H1 (cell line): ENCODE data around the gene PRKAR1B. TPM values are rescaled to one million over a fixed set of nuclear protein-coding genes. Genes with fewer than 3 reads are reported as not detected.

Experiments
- CTCF ChIA-PET: fragments of 300-600 bp; sonication (Branson Sonifier 250); formaldehyde crosslinking; loops from one replicate; lab custom pipeline; 2021; ENCODE audit not compliant: partially characterized antibody; lab: Charles Lee
- POLR2A ChIA-PET: fragments of 300-600 bp; sonication (Branson Sonifier 250); formaldehyde crosslinking; loops from one replicate; lab custom pipeline; 2021; ENCODE audit warnings: inconsistent platforms; ENCODE audit not compliant: partially characterized antibody; lab: Charles Lee
- DNase-seq, 2 experiments: peaks; one replicate each; pipeline versions ENCODE4 v3.0.0 to v3.0.0-alpha.2; 2010 to 2022; ENCODE audit warnings: low spot score in 2 of 2, low read depth in 1 of 2, mixed read lengths in 1 of 2
- FAIRE-seq: peaks from 2 replicates; lab custom pipeline; 2011; peaks lifted over from hg19 to GRCh38; lab: Jason Lieb, UNC
- H2AFZ ChIP-seq: 2 replicates; pipeline ENCODE4 v1.8.1; 2012; ENCODE audit warnings: low read length, inconsistent platforms
- H2AK5ac ChIP-seq: 2 replicates; pipeline ENCODE4 v1.6.1; 2013; ENCODE audit warnings: low read depth, low read length
- H2BK120ac ChIP-seq: replicated peaks from 2 replicates; pipeline ENCODE3; 2013; ENCODE audit warnings: low read depth, low read length, inconsistent platforms
- H2BK12ac ChIP-seq: 2 replicates; pipeline ENCODE4 v1.6.1; 2013; ENCODE audit warnings: low read depth, low read length
- H2BK15ac ChIP-seq: 2 replicates; pipeline ENCODE4 v1.6.1; 2013; ENCODE audit warnings: low read length
- H2BK20ac ChIP-seq: 2 replicates; pipeline ENCODE4 v1.6.1; 2013; ENCODE audit warnings: low read length
- H2BK5ac ChIP-seq: 2 replicates; pipeline ENCODE4 v1.6.1; 2013; ENCODE audit warnings: low read depth, low read length
- H3K14ac ChIP-seq: 2 replicates; pipeline ENCODE4 v1.6.1; 2013; ENCODE audit warnings: inconsistent platforms; ENCODE audit not compliant: insufficient read length
- H3K18ac ChIP-seq: 2 replicates; pipeline ENCODE4 v1.6.1; 2013; ENCODE audit warnings: low read length; ENCODE audit errors: extremely low read depth
- H3K23ac ChIP-seq: 2 replicates; pipeline ENCODE4 v1.6.1; 2013; ENCODE audit warnings: inconsistent platforms; ENCODE audit not compliant: insufficient read length
- H3K23me2 ChIP-seq: 2 replicates; pipeline ENCODE4 v1.6.1; 2013; ENCODE audit warnings: low read depth, low read length
- H3K27ac ChIP-seq: 2 replicates; pipeline ENCODE4 v1.6.1; 2011; ENCODE audit warnings: low read depth, low read length, inconsistent platforms
- H3K27me3 ChIP-seq, 4 experiments: replicated peaks in 1 of 4; 1 replicate in 1 of 4; 2 replicates in 3 of 4; pipeline versions ENCODE4 v1.6.1 to v1.8.1; 2011 to 2013; ENCODE audit warnings: low read length in 3 of 4, mild to moderate bottlenecking in 3 of 4, inconsistent platforms in 2 of 4, mixed read lengths in 2 of 4, moderate library complexity in 1 of 4; ENCODE audit not compliant: control insufficient read depth in 3 of 4, insufficient read depth in 3 of 4; ENCODE audit errors: extremely low read depth in 1 of 4
- H3K36me3 ChIP-seq, 4 experiments: 2 replicates each; pipeline versions ENCODE4 v1.6.1 to v1.8.1; 2011 to 2013; ENCODE audit warnings: mild to moderate bottlenecking in 4 of 4, low read length in 3 of 4, moderate library complexity in 2 of 4, control low read depth in 1 of 4, inconsistent platforms in 1 of 4; ENCODE audit not compliant: insufficient read depth in 4 of 4, control insufficient read depth in 2 of 4
- H3K4ac ChIP-seq: replicated peaks from 2 replicates; pipeline ENCODE3; 2013; ENCODE audit warnings: low read length, low read depth, mixed read lengths, inconsistent platforms; ENCODE audit not compliant: insufficient read length
- H3K4me1 ChIP-seq, 4 experiments: replicated peaks in 1 of 4; 1 replicate in 1 of 4; 2 replicates in 3 of 4; pipeline versions ENCODE4 v1.6.1 to v1.8.1; 2011 to 2013; ENCODE audit warnings: low read length in 3 of 4, inconsistent platforms in 2 of 4, mixed read lengths in 1 of 4; ENCODE audit not compliant: insufficient read depth in 4 of 4, control insufficient read depth in 3 of 4
- H3K4me2 ChIP-seq, 2 experiments: 2 replicates each; pipeline versions ENCODE4 v1.6.1 to v1.8.1; 2011 to 2013; ENCODE audit warnings: low read depth in 2 of 2, low read length in 2 of 2, control low read depth in 1 of 2, inconsistent platforms in 1 of 2, mild to moderate bottlenecking in 1 of 2; ENCODE audit not compliant: insufficient read depth in 1 of 2
- H3K4me3 ChIP-seq, 4 experiments: fragments of 200-600, 300-600 bp in 1 of 4; sonication (generic), shearing (Covaris generic), sonication (Bioruptor Twin) in 1 of 4; 2 replicates each; pipeline versions ENCODE4 v1.5.1 to v1.8.1; 2011 to 2016; ENCODE audit warnings: low read length in 4 of 4, low read depth in 3 of 4, control low read depth in 2 of 4, inconsistent platforms in 2 of 4, mild to moderate bottlenecking in 2 of 4, mixed read lengths in 1 of 4, moderate library complexity in 1 of 4; ENCODE audit not compliant: insufficient read depth in 2 of 4; ENCODE audit errors: extremely low read depth in 1 of 4
- H3K56ac ChIP-seq: replicated peaks from 2 replicates; pipeline ENCODE3; 2013; ENCODE audit warnings: low read depth, mild to moderate bottlenecking, mixed read lengths, low read length, inconsistent platforms; ENCODE audit not compliant: insufficient read length
- H3K79me1 ChIP-seq: 2 replicates; pipeline ENCODE4 v1.6.1; 2013; ENCODE audit warnings: low read depth, low read length, control low read depth
- H3K79me2 ChIP-seq, 2 experiments: 2 replicates each; pipeline versions ENCODE4 v1.6.1 to v1.8.1; 2012 to 2013; ENCODE audit warnings: low read length in 2 of 2, mild to moderate bottlenecking in 2 of 2, inconsistent platforms in 1 of 2; ENCODE audit not compliant: insufficient read depth in 2 of 2, control insufficient read depth in 1 of 2
- H3K9ac ChIP-seq, 4 experiments: replicated peaks in 1 of 4; 1 replicate in 1 of 4; 2 replicates in 3 of 4; pipeline versions ENCODE4 v1.6.1 to v1.8.1; 2011 to 2013; ENCODE audit warnings: low read depth in 3 of 4, low read length in 3 of 4, control low read depth in 2 of 4, mild to moderate bottlenecking in 2 of 4, moderate library complexity in 2 of 4, inconsistent platforms in 1 of 4; ENCODE audit errors: extremely low read depth in 1 of 4
- H3K9me3 ChIP-seq, 2 experiments: 2 replicates each; pipeline versions ENCODE4 v1.6.1 to v1.8.1; 2012 to 2013; ENCODE audit warnings: mild to moderate bottlenecking in 2 of 2, moderate library complexity in 2 of 2, control low read depth in 1 of 2, inconsistent platforms in 1 of 2, low read depth in 1 of 2, low read length in 1 of 2, mixed read lengths in 1 of 2; ENCODE audit not compliant: insufficient read depth in 2 of 2
- H4K20me1 ChIP-seq, 2 experiments: replicated peaks in 1 of 2; 2 replicates each; pipeline versions ENCODE3 to v1.8.1; 2011 to 2013; ENCODE audit warnings: inconsistent platforms in 2 of 2, low read length in 2 of 2, mild to moderate bottlenecking in 1 of 2; ENCODE audit not compliant: insufficient read depth in 2 of 2, control insufficient read depth in 1 of 2
- H4K5ac ChIP-seq: 2 replicates; pipeline ENCODE4 v1.6.1; 2013; ENCODE audit warnings: low read length, low read depth, mixed read lengths, inconsistent platforms; ENCODE audit not compliant: insufficient read length
- H4K8ac ChIP-seq: 2 replicates; pipeline ENCODE4 v1.8.0; 2013; ENCODE audit warnings: mild to moderate bottlenecking, moderate library complexity, low read length, inconsistent platforms; ENCODE audit not compliant: insufficient read depth; ENCODE audit errors: extremely low read depth
- H4K91ac ChIP-seq: replicated peaks from 2 replicates; pipeline ENCODE3; 2013; ENCODE audit warnings: low read length, mixed read lengths, inconsistent platforms; ENCODE audit not compliant: insufficient read length
- ASH2L ChIP-seq: fragments of 200-600, 300-600 bp; sonication (generic); IDR thresholded peaks from one replicate; pipeline ENCODE4 v1.7.1; 2017; ENCODE audit warnings: low read length
- CEBPB ChIP-seq: IDR thresholded peaks from 2 replicates; pipeline ENCODE4 v1.6.1; 2012; ENCODE audit warnings: low read depth, low read length
- EP300 ChIP-seq, 2 experiments: IDR thresholded peaks; 1 replicate in 1 of 2; 2 replicates in 1 of 2; pipeline ENCODE4 v1.6.1; 2011 to 2012; ENCODE audit warnings: low read depth in 2 of 2, low read length in 2 of 2, mild to moderate bottlenecking in 2 of 2, borderline replicate concordance in 1 of 2, inconsistent platforms in 1 of 2, moderate library complexity in 1 of 2
- FOSL1 ChIP-seq: IDR thresholded peaks from 2 replicates; pipeline ENCODE4 v1.6.1; 2011; ENCODE audit warnings: mild to moderate bottlenecking, low read depth, low read length, moderate library complexity; ENCODE audit not compliant: insufficient read depth
- JUN ChIP-seq: IDR thresholded peaks from 2 replicates; pipeline ENCODE4 v1.6.1; 2011; ENCODE audit warnings: low read depth, mild to moderate bottlenecking, improper control_type of control experiment, low read length
- RBBP5 ChIP-seq: IDR thresholded peaks from 2 replicates; pipeline ENCODE4 v1.7.1; 2012; ENCODE audit warnings: low read depth, mild to moderate bottlenecking, inconsistent platforms, low read length, moderate library complexity, borderline replicate concordance
- SUZ12 ChIP-seq: fragments of 200-600 bp; sonication (generic); IDR thresholded peaks from 2 replicates; pipeline ENCODE4 v1.6.1; 2012; ENCODE audit warnings: mild to moderate bottlenecking, inconsistent platforms, low read length, moderate library complexity, mixed read lengths
- TBP ChIP-seq: IDR thresholded peaks from 2 replicates; pipeline ENCODE4 v1.6.1; 2011; ENCODE audit warnings: low read depth, low read length, improper control_type of control experiment
- TEAD4 ChIP-seq: IDR thresholded peaks from 2 replicates; pipeline ENCODE4 v1.6.1; 2012; ENCODE audit warnings: low read depth, low read length, inconsistent platforms, mixed read lengths
- WGBS, 2 experiments: shearing (Covaris generic) in 1 of 2; methylation state at CpG; one replicate each; pipeline versions ENCODE4 v1.1.6 to v1.1.7; 2013 to 2015; ENCODE audit warnings: low lambda C conversion rate in 2 of 2, mixed read lengths in 2 of 2, inconsistent platforms in 1 of 2, low coverage in 1 of 2, missing lambda C conversion rate in 1 of 2; ENCODE audit not compliant: insufficient replicate concordance in 2 of 2, insufficient coverage in 1 of 2, insufficient read length in 1 of 2; ENCODE audit errors: extremely low coverage in 1 of 2, missing lambda C conversion rate in 1 of 2; 5-methylcytosine and 5-hydroxymethylcytosine counted together
- polyA plus RNA-seq, 7 experiments: library from polyadenylated mRNA; depleted of rRNA in 3 of 7; stranded (reverse) in 5 of 7; unstranded in 2 of 7; fragments of >200 nt in 5 of 7; fragments of 200-250 nt in 2 of 7; gene quantifications; 1 replicate in 5 of 7; 2 replicates in 1 of 7; 4 replicates in 1 of 7; pipeline versions ENCODE4 v1.2.1 to v1.2.3, GENCODE V29; 2011 to 2013; ENCODE audit warnings: missing spikeins in 2 of 7, mixed read lengths in 2 of 7
- total RNA-seq: library from RNA; stranded (reverse); fragmentation: NEBNext Ultra II Directional; extraction: Animal tissue kit (Norgen Biotek cat#: 25700); gene quantifications from 2 replicates; pipeline ENCODE4 v1.2.1, GENCODE V29; 2021
- TF ChIP-seq, protein P1 (sequence below): IDR thresholded peaks from 2 replicates; pipeline ENCODE4 v1.6.1; 2011; ENCODE audit warnings: low read length, improper control_type of control experiment

Gene PRKAR1B
- total and polyA plus RNA-seq, 2 of the 8 experiments (the other 6 are each of a cell fraction or from before 2014, with no cell fraction given), result 12.3 to 55.7 TPM

GRCh38 chr7:605661-606450 is 121.2 kb downstream of the PRKAR1B start:
- 95% methylated on average over 33 of the region's 33 CpGs; no CpG with 5 or more reads in 1 of the 2 experiments for WGBS, 2 experiments
- DNase-seq, result no peak
- no peak for FAIRE-seq
- no peak overlapping the region for H2BK12ac ChIP-seq
- no peak overlapping the region for H3K14ac ChIP-seq
- H3K27me3 ChIP-seq, result no peaks in the 10 kb centered on the region
- H3K23me2 ChIP-seq, result no peaks in the 10 kb centered on the region
- H4K8ac ChIP-seq, result no peak overlapping the region
- H3K4me2 ChIP-seq, result no peak overlapping the region
- no peak overlapping the region for H2AK5ac ChIP-seq
- no peak overlapping the region for H2BK20ac ChIP-seq
- H3K4ac ChIP-seq, result no peak overlapping the region
- H3K9ac ChIP-seq, result no peak overlapping the region
- no peak overlapping the region for H2BK5ac ChIP-seq
- H4K91ac ChIP-seq, result no peak overlapping the region
- H3K4me1 ChIP-seq, result peaks cover 0 to 2% (median 0%) of the 10 kb centered on the region in 4 experiments; a peak in 3 of 7 replicates
- no peaks in the 10 kb centered on the region for H3K9me3 ChIP-seq
- no peaks in the 10 kb centered on the region for H3K79me2 ChIP-seq
- TF ChIP-seq, protein P1, sequence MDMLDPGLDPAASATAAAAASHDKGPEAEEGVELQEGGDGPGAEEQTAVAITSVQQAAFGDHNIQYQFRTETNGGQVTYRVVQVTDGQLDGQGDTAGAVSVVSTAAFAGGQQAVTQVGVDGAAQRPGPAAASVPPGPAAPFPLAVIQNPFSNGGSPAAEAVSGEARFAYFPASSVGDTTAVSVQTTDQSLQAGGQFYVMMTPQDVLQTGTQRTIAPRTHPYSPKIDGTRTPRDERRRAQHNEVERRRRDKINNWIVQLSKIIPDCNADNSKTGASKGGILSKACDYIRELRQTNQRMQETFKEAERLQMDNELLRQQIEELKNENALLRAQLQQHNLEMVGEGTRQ, result no peak
- TF ChIP-seq JUN (no peak), TBP (no peak), FOSL1 (no peak), RBBP5 (no peak), EP300 (IDR thresholded peaks at IDR 0.05; ENCODE audit: borderline replicate concordance in 1 of 2, low read depth in 2 of 2, low read length in 2 of 2) (no peak), TEAD4 (no peak), ASH2L (no peak), CEBPB (no peak), SUZ12 (no peak)
- ChIA-PET CTCF (no interaction called here), POLR2A (no interaction called here)
- H4K20me1 ChIP-seq, result peaks cover 0 to 3% of the 10 kb centered on the region in 2 experiments
- no peak overlapping the region for H2BK15ac ChIP-seq
- H2AFZ ChIP-seq, result no peak overlapping the region
- H3K23ac ChIP-seq, result no peak overlapping the region
- no peak overlapping the region for H4K5ac ChIP-seq
- H3K4me3 ChIP-seq, result no peak overlapping the region
- H3K27ac ChIP-seq, result no peak overlapping the region
- H2BK120ac ChIP-seq, result no peak overlapping the region
- H3K18ac ChIP-seq, result no peak overlapping the region
- no peaks in the 10 kb centered on the region; the same call in 1 of the 2 replicates for H3K79me1 ChIP-seq
- peaks cover 0 to 12% (median 2%) of the 10 kb centered on the region in 4 experiments; a peak in 2 of 8 replicates for H3K36me3 ChIP-seq
- H3K56ac ChIP-seq, result no peak overlapping the region
